ENCODE measurements around the gene SPG7. TPM values are rescaled to one million over a fixed set of nuclear protein-coding genes. Genes with fewer than 3 reads are reported as not detected.

The SPG7 gene
- total RNA-seq, 1 donor from 2014 or later, result 96.1 TPM

DNA sequence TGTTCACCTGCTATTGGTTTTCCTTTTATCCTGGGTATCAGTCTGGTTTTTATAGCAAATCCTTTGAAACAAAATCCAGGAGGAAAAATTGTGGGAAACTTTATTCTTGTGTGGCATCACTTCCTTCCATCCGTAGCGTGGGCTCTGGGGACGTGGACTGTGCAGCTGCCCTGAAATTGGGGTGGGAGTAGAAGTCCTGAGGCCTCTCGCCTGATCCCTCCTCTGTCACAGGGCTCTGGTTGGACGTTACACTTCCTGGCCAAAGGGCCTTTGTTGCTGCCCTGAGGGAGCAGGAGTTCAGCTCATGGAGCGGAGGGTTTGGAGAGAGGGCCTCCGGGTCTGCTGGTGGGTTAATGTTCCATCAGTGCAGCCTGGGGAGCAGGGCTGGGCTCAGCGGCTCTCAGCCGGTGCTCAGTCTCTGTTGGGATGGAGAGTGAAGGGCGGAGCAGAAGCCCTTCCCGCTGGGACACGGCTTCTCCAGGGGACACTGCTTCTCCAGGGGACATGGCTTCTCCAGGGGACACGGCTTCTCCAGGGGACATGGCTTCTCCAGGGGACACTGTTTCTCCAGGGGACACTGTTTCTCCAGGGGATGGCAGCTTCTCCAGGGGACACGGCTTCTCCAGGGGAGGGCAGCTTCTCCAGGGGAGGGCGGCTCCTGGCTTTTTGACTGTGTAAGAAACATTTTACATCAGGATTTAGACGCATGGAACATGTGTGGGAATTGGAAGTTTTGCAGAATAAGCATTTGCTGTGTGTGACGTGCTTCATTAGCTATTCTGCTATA lies 37.0 kb downstream of the SPG7 start:
- no peak for FAIRE-seq
- Mint-ChIP-seq H3K9me3 (ENCODE audit: unreplicated experiment) (no peaks in the 10 kb centered on the region), H3K36me3 (ENCODE audit: low read depth, unreplicated experiment) (peaks cover 9% of the 10 kb centered on the region), H3K27me3 (ENCODE audit: low read depth, unreplicated experiment) (no peaks in the 10 kb centered on the region), H3K4me1 (ENCODE audit: low read depth, unreplicated experiment) (no peaks in the 10 kb centered on the region), H3K4me3 (ENCODE audit: unreplicated experiment) (no peak overlapping the region), H3K27ac (ENCODE audit: unreplicated experiment) (no peak overlapping the region)
- no peak for DNase-seq (ENCODE audit: low read depth)
- no peak overlapping the region for H3K27ac ChIP-seq (ENCODE audit: low read depth, low read length)
- peaks cover 29% of the 10 kb centered on the region for H4K20me1 ChIP-seq (ENCODE audit: insufficient read depth, low read length)
- no peaks in the 10 kb centered on the region for H3K9me3 ChIP-seq (ENCODE audit: insufficient read depth, low read depth, low read length)
- no peaks in the 10 kb centered on the region for H3K4me1 ChIP-seq (ENCODE audit: insufficient read depth, low read length)
- H3K4me2 ChIP-seq (ENCODE audit: low read length), result no peak overlapping the region
- H3K27me3 ChIP-seq (ENCODE audit: insufficient read depth, low read length), result no peaks in the 10 kb centered on the region
- H3K36me3 ChIP-seq (ENCODE audit: insufficient read depth, low read length), result peaks cover 18% of the 10 kb centered on the region
- no peak overlapping the region for H2AFZ ChIP-seq (ENCODE audit: low read depth, low read length)
- H3K79me2 ChIP-seq (ENCODE audit: insufficient read depth, low read length), result peaks cover 4% of the 10 kb centered on the region
- no peak overlapping the region for H3K4me3 ChIP-seq (ENCODE audit: insufficient read depth, low read depth, low read length)
- H3K9ac ChIP-seq (ENCODE audit: low read length), result no peak overlapping the region
- TF ChIP-seq, protein P1, sequence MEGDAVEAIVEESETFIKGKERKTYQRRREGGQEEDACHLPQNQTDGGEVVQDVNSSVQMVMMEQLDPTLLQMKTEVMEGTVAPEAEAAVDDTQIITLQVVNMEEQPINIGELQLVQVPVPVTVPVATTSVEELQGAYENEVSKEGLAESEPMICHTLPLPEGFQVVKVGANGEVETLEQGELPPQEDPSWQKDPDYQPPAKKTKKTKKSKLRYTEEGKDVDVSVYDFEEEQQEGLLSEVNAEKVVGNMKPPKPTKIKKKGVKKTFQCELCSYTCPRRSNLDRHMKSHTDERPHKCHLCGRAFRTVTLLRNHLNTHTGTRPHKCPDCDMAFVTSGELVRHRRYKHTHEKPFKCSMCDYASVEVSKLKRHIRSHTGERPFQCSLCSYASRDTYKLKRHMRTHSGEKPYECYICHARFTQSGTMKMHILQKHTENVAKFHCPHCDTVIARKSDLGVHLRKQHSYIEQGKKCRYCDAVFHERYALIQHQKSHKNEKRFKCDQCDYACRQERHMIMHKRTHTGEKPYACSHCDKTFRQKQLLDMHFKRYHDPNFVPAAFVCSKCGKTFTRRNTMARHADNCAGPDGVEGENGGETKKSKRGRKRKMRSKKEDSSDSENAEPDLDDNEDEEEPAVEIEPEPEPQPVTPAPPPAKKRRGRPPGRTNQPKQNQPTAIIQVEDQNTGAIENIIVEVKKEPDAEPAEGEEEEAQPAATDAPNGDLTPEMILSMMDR (IDR thresholded peaks at IDR 0.05; ENCODE audit: insufficient read depth, low read depth, low read length), result no peak
- no peak for TF ChIP-seq EZH2 (IDR thresholded peaks at IDR 0.05; ENCODE audit: insufficient read depth, low read length)

DNA sequence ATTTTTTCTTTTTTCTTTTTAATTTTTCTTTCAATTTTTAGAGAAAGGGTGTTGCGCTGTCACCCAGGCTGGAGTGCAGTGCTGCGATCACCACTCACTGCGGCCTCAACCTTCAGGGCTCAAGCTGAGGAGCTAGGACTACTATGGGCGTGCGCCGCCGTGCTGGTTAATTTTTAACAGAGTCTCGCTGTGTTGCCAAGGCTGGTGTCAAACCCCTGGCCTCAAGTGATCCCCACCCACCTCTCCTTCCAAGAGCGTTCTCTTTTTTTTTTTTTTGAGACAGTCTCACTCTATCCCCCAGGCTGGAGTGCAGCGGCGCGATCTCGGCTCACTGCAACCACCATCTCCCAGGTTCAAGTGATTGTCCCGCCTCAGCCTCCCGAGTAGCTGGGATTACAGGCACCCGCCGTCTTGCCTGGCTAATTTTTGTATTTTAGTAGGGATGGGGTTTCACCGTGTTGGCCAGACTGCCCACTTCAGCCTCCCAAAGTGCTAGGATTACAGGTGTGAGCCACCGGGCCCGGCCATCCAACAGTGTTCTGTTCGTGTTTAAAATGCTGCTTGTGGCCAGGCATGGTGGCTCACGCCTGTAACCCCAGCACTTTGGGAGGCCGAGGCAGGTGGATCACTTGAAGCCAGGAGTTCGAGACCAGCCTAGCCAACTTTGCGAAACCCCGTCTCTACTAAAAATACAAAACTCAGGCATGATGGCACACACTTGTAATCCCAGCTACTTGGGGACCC lies 37.8 kb downstream of the SPG7 start:
- FAIRE-seq (no peak), DNase-seq (ENCODE audit: low read depth) (no peak)
- Histone ChIP-seq H3K79me2 (ENCODE audit: insufficient read depth, low read length) (peaks cover 4% of the 10 kb centered on the region), H3K9ac (ENCODE audit: low read length) (no peak overlapping the region), H3K4me3 (ENCODE audit: insufficient read depth, low read depth, low read length) (no peak overlapping the region), H3K4me1 (ENCODE audit: insufficient read depth, low read length) (no peaks in the 10 kb centered on the region), H3K27ac (ENCODE audit: low read depth, low read length) (no peak overlapping the region), H4K20me1 (ENCODE audit: insufficient read depth, low read length) (peaks cover 23% of the 10 kb centered on the region), H3K27me3 (ENCODE audit: insufficient read depth, low read length) (no peaks in the 10 kb centered on the region), H3K36me3 (ENCODE audit: insufficient read depth, low read length) (peaks cover 18% of the 10 kb centered on the region), H3K4me2 (ENCODE audit: low read length) (no peak overlapping the region), H3K9me3 (ENCODE audit: insufficient read depth, low read depth, low read length) (no peaks in the 10 kb centered on the region), H2AFZ (ENCODE audit: low read depth, low read length) (no peak overlapping the region)
- Mint-ChIP-seq H3K4me3 (ENCODE audit: unreplicated experiment) (no peak overlapping the region), H3K36me3 (ENCODE audit: low read depth, unreplicated experiment) (peaks cover 13% of the 10 kb centered on the region), H3K4me1 (ENCODE audit: low read depth, unreplicated experiment) (no peaks in the 10 kb centered on the region), H3K27me3 (ENCODE audit: low read depth, unreplicated experiment) (no peaks in the 10 kb centered on the region), H3K27ac (ENCODE audit: unreplicated experiment) (no peak overlapping the region), H3K9me3 (ENCODE audit: unreplicated experiment) (no peaks in the 10 kb centered on the region)
- TF ChIP-seq, protein P1 (IDR thresholded peaks at IDR 0.05; ENCODE audit: insufficient read depth, low read depth, low read length), result no peak
- no peak for TF ChIP-seq EZH2 (IDR thresholded peaks at IDR 0.05; ENCODE audit: insufficient read depth, low read length)

Data from astrocyte (in vitro differentiated cells and primary cell).